Body of pancreas (tissue), 4 donors: ENCODE results near the gene SIX6. TPM values are rescaled to one million over a fixed set of nuclear protein-coding genes. Genes with fewer than 3 reads are reported as not detected.
"Not testable (repeated sequence)": the region's sequence is repeated elsewhere in the genome, so short reads cannot be mapped to it uniquely, and the experiment has no call there.

Source experiments
- ATAC-seq: fragments of 150-250 bp; one replicate; pipeline ENCODE4 v1.9.1; 2016
- DNase-seq, 4 donors: peaks; one replicate each; pipeline ENCODE4 v3.0.0-alpha.2; 2019
- H3K27ac ChIP-seq, 4 donors: fragments of 200-600 bp; sonication (generic); 1 replicate in 3 of 4; 2 replicates in 1 of 4; pipeline versions ENCODE4 v1.5.1 to v1.6.1; 2016 to 2019; ENCODE audit warnings: mild to moderate bottlenecking in 1 of 4, mixed read lengths in 1 of 4, moderate library complexity in 1 of 4
- H3K27me3 ChIP-seq, 2 donors: fragments of 200-600 bp; sonication (generic); one replicate each; pipeline ENCODE4 v1.6.0; 2016; ENCODE audit warnings: mild to moderate bottlenecking in 1 of 2
- H3K36me3 ChIP-seq, 2 donors: fragments of 200-600 bp; sonication (generic); replicated peaks in 1 of 2; 2 replicates each; pipeline ENCODE4 v1.5.1; 2016; ENCODE audit warnings: low read depth in 2 of 2; ENCODE audit not compliant: insufficient read depth in 1 of 2
- H3K4me1 ChIP-seq: fragments of 200-600 bp; sonication (generic); one replicate; pipeline ENCODE4 v1.6.0; 2016
- H3K4me3 ChIP-seq, 2 donors: fragments of 200-600 bp; sonication (generic); 1 replicate in 1 of 2; 2 replicates in 1 of 2; pipeline ENCODE4 v1.5.1; 2016 to 2019
- H3K9me3 ChIP-seq, 3 donors: fragments of 200-600 bp; sonication (generic); 1 replicate in 2 of 3; 2 replicates in 1 of 3; pipeline ENCODE4 v1.5.1; 2016
- CTCF ChIP-seq, 7 experiments: fragments of 450-650 bp in 4 of 7; fragments of 200-600 bp in 3 of 7; sonication (generic) in 3 of 7; IDR thresholded peaks; one replicate each; pipeline ENCODE4 v1.5.1; 2016 to 2019; ENCODE audit warnings: antibody characterized with exemption in 7 of 7
- POLR2A ChIP-seq, 3 donors: fragments of 450-650 bp; IDR thresholded peaks; one replicate each; pipeline ENCODE4 v1.6.1; 2016; ENCODE audit warnings: antibody characterized with exemption in 3 of 3, mild to moderate bottlenecking in 2 of 3
- WGBS, 2 donors: methylation state at CpG; one replicate each; pipeline ENCODE4 v1.1.5; 2017; 5-methylcytosine and 5-hydroxymethylcytosine counted together
- intact Hi-C: fragments of 100-400 bp; cut with DNase I; formaldehyde crosslinking; loops from one replicate; pipeline ENCODE4 v1.15.1; 2023
- total RNA-seq, 2 donors: library from RNA; depleted of rRNA; stranded (reverse); fragments of >200 nt; gene quantifications; one replicate each; pipeline ENCODE4 v1.1.0, GENCODE V29; 2016

SIX6 gene
- total RNA-seq = not detected

GRCh38 chr14:60508707-60509437, at the start of gene SIX6:
SIX6 (plus strand) TSS chr14:60509146; CDS start chr14:60509399, 253 bp downstream.
- intact Hi-C loops = no loop called here
- peaks cover 0 to 50% of the 10 kb centered on the region in 2 donors for H3K27me3 ChIP-seq
- ATAC-seq (no peak), DNase-seq (no peak)
- H3K27ac ChIP-seq = no peak within 1 kb of the TSS
- no peak within 1 kb of the TSS for H3K4me3 ChIP-seq
- 1 to 4% methylated on average over 33 to 55 of the region's 55 CpGs for WGBS, 2 donors
- TF ChIP-seq POLR2A (IDR thresholded peaks at IDR 0.05) = no peak
- no peak for TF ChIP-seq CTCF (IDR thresholded peaks at IDR 0.05)
- peaks cover 31% of the 10 kb centered on the region for H3K4me1 ChIP-seq
- H3K9me3 ChIP-seq = no peaks in the 10 kb centered on the region
- H3K36me3 ChIP-seq = no peaks in the 10 kb centered on the region

DNA sequence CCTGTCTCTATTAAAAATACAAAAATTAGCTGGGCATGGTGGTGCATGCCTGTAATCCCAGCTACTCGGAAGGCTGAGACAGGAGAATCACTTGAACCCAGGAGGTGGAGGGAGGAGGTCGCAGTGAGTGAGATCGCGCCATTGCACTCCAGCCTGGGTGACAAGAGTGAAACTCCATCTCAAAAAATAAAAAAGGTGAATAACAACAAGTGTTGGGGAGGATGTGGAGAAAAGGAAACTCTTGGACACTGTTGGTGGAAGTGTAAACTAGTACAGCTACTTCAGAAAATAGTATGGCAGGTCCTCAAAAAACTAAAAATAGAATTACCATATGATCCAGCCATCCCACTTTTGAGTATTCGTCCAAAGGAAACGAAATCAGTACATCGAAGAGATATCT, 28.7 kb upstream of the SIX6 start:
- ATAC-seq, H3K27ac ChIP-seq, DNase-seq, H3K27me3 ChIP-seq, H3K36me3 ChIP-seq, H3K9me3 ChIP-seq, H3K4me1 ChIP-seq, H3K4me3 ChIP-seq, intact Hi-C loops: not testable (repeated sequence)
- WGBS, 2 donors = 84 to 92% methylated on average over 7 of the region's 7 CpGs

GRCh38 chr14:60482743-60483142, 26.2 kb upstream of the SIX6 start:
- Histone ChIP-seq H3K4me3 (no peak overlapping the region), H3K4me1 (peaks cover 10% of the 10 kb centered on the region), H3K36me3 (no peaks in the 10 kb centered on the region), H3K27ac (no peak overlapping the region), H3K9me3 (peaks cover 0 to 9% (median 2%) of the 10 kb centered on the region in 3 donors), H3K27me3 (peaks cover 0 to 14% of the 10 kb centered on the region in 2 donors)
- WGBS, 2 donors = 79 to 83% methylated on average over 1 of the region's 1 CpG
- ATAC-seq (no peak), DNase-seq (no peak)
- TF ChIP-seq CTCF (IDR thresholded peaks at IDR 0.05) (no peak), POLR2A (IDR thresholded peaks at IDR 0.05) (no peak)
- intact Hi-C loops = no loop called here

GRCh38 chr14:60485057-60485597, 23.8 kb upstream of the SIX6 start:
- intact Hi-C loops = no loop called here
- Histone ChIP-seq H3K9me3 (peaks cover 0 to 5% (median under 1%) of the 10 kb centered on the region in 3 donors), H3K27ac (no peak overlapping the region), H3K4me3 (no peak overlapping the region), H3K36me3 (no peaks in the 10 kb centered on the region), H3K4me1 (peaks cover 10% of the 10 kb centered on the region), H3K27me3 (peaks cover 0 to 14% of the 10 kb centered on the region in 2 donors)
- no peak for DNase-seq
- 9 to 18% methylated on average over 25 of the region's 25 CpGs for WGBS, 2 donors
- ATAC-seq = no peak
- TF ChIP-seq CTCF (IDR thresholded peaks at IDR 0.05) (no peak), POLR2A (IDR thresholded peaks at IDR 0.05) (no peak)

DNA sequence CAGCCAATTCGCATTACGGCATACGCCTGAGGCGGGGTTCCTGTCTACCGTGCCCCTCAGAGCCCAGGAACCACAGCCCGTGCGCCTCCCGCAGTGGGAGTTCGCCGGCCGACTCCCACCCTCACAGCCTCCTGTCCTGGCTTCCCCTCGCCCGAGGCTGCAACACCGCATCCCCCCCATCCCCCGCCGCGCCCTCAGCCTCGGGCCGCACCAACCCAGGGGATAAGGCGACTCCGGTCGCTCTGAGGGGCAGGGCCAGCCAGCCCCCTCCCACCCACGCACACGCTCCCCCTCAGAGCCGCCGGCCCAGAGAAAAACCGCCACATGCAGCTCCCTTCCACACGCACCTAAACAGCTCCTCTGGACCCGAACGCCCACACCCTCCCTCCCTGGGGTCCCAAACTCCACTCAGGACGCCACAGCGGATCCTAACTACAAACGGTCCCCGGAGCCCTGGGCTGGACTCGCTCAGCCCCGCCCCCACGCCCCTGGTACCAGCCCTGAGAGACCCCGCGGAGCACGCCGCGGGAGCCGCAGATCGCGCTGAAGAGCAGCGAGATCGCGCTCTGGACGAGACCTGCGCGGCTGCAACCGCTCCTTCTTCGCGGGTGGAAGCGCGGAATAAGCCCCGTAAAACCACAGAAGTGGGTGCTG, 23.2 kb upstream of the SIX6 start, which contains the start of gene C14orf39:
C14orf39 (minus strand) TSS at position 466 of the 654 bp plus-strand sequence. CDS start 985 bp downstream, outside the sequence.
- intact Hi-C loops = no loop called here
- Histone ChIP-seq H3K36me3 (no peaks in the 10 kb centered on the region), H3K4me3 (no peak within 1 kb of the TSS), H3K27ac (no peak within 1 kb of the TSS), H3K27me3 (peaks cover 0 to 14% of the 10 kb centered on the region in 2 donors), H3K4me1 (peaks cover 10% of the 10 kb centered on the region), H3K9me3 (no peaks in the 10 kb centered on the region)
- ATAC-seq (peak; percentile 27), DNase-seq (no peak)
- WGBS, 2 donors = 6 to 8% methylated on average over 40 to 56 of the region's 57 CpGs
- TF ChIP-seq CTCF (IDR thresholded peaks at IDR 0.05) = no peak
- TF ChIP-seq POLR2A (IDR thresholded peaks at IDR 0.05) = no peak
